Measurements from ENCODE around the gene FEZF2.

Gene FEZF2

DNA sequence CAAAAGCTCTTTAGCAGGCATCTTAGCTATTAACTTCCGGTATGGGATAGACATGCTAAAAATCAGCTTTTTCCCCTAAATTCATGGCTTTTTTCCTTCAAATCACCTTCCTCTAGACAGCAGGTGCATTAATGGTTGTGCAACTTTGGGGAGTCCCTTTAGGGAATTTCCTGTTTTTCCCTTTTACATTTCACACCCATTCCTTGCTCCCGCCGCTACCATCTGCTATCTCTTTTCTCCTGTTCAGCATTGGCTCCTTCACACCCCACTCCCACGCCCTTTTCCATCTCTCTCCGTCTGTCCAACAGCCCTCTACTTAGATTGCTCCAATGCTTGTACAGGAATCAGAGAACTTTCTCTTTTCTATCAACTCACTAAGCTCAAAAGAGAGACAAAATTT lies 43.4 kb downstream of the FEZF2 start:
- DNase-seq (ENCODE audit: low spot score), result no peak

- no peak for DNase-seq (ENCODE audit: low spot score)
These were observed 47.5 kb downstream of the FEZF2 start for GRCh38 chr3:62325896-62326295.

DNA sequence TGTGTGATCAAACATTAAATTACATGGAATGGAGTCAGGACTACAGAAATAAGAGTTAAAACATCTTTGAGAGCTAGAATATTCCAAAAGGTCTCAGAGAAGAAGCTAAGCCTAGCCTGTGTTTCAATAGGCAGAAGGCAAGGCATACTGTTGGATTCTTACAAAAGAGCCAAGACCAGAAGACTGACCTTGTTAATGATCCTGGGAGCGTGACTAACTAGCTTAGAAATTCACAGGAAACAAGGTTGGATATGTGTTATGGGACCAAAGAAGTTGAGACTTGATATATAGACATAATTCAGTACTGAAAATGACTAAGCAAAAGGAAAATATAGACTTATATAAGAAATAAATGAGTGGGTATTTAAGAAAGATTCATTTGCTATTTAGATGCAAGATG lies 50.1 kb downstream of the FEZF2 start:
- DNase-seq (ENCODE audit: low spot score), result no peak
